Measurements from ENCODE around the gene NRIP1. TPM values are rescaled to one million over a fixed set of nuclear protein-coding genes. Genes with fewer than 3 reads are reported as not detected.

Gene NRIP1
- total and polyA plus RNA-seq, 2 experiments from 2014 or later: 12.5 to 31.2 TPM

- Histone ChIP-seq H3K9me3 (ENCODE audit: low read depth) (no peaks in the 10 kb centered on the region), H3K79me2 (ENCODE audit: insufficient read depth) (peaks cover 6% of the 10 kb centered on the region), H3F3A (ENCODE audit: insufficient read depth) (peaks cover 37% of the 10 kb centered on the region), H3K36me3 (ENCODE audit: low read depth) (no peaks in the 10 kb centered on the region), H3K9me2 (ENCODE audit: insufficient read depth) (no peaks in the 10 kb centered on the region), H2AFZ (no peak overlapping the region), H4K20me1 (ENCODE audit: insufficient read depth) (no peaks in the 10 kb centered on the region), H3K27ac (peak overlapping the region; percentile 67), H3K4me2 (ENCODE audit: unreplicated experiment) (no peak overlapping the region), H3K27me3 (replicated peaks; ENCODE audit: insufficient read depth) (no peaks in the 10 kb centered on the region), H3K9ac (no peak overlapping the region), H3K4me1 (ENCODE audit: insufficient read depth) (peaks cover 43% of the 10 kb centered on the region), H3K4me3 (no peak overlapping the region)
- no peak for TF ChIP-seq EZH2phosphoT487 (IDR thresholded peaks at IDR 0.05; ENCODE audit: insufficient read depth, low read depth)
- TF ChIP-seq EZH2 (IDR thresholded peaks at IDR 0.05; ENCODE audit: insufficient read depth, poor library complexity, severe bottlenecking): no peak
- 78 to 85% methylated on average over 6 of the region's 6 CpGs for WGBS, 2 experiments (ENCODE audit: low coverage in 1 of 2, low lambda C conversion rate in 2 of 2, missing lambda C conversion rate in 2 of 2)
- in situ Hi-C loops (cut with MboI): no loop called here
- no peak for DNase-seq
Observed at GRCh38 chr21:14955936-14956520, 108.8 kb downstream of the NRIP1 start.

GRCh38 chr21:14952916-14953315 lies 111.9 kb downstream of the NRIP1 start:
- Histone ChIP-seq H3K27me3 (replicated peaks; ENCODE audit: insufficient read depth) (no peaks in the 10 kb centered on the region), H3K36me3 (ENCODE audit: low read depth) (no peaks in the 10 kb centered on the region), H3K27ac (no peak overlapping the region), H3K79me2 (ENCODE audit: insufficient read depth) (no peaks in the 10 kb centered on the region), H2AFZ (no peak overlapping the region), H4K20me1 (ENCODE audit: insufficient read depth) (no peaks in the 10 kb centered on the region), H3K4me1 (ENCODE audit: insufficient read depth) (peaks cover 26% of the 10 kb centered on the region), H3K4me2 (ENCODE audit: unreplicated experiment) (no peak overlapping the region), H3K9me2 (ENCODE audit: insufficient read depth) (no peaks in the 10 kb centered on the region), H3K9ac (no peak overlapping the region), H3F3A (ENCODE audit: insufficient read depth) (peaks cover 11% of the 10 kb centered on the region), H3K9me3 (ENCODE audit: low read depth) (no peaks in the 10 kb centered on the region), H3K4me3 (no peak overlapping the region)
- no peak for TF ChIP-seq EZH2phosphoT487 (IDR thresholded peaks at IDR 0.05; ENCODE audit: insufficient read depth, low read depth)
- TF ChIP-seq EZH2 (IDR thresholded peaks at IDR 0.05; ENCODE audit: insufficient read depth, poor library complexity, severe bottlenecking): no peak
- 80 to 85% methylated on average over 4 of the region's 4 CpGs for WGBS, 2 experiments (ENCODE audit: low coverage in 1 of 2, low lambda C conversion rate in 2 of 2, missing lambda C conversion rate in 2 of 2)
- DNase-seq: no peak
- in situ Hi-C loops (cut with MboI): no loop called here

- no peak overlapping the region for H2AFZ ChIP-seq
- no peaks in the 10 kb centered on the region for H3K4me1 ChIP-seq (ENCODE audit: insufficient read depth)
- H3K27me3 ChIP-seq (replicated peaks; ENCODE audit: insufficient read depth): no peaks in the 10 kb centered on the region
- H3K9me3 ChIP-seq (ENCODE audit: low read depth): no peaks in the 10 kb centered on the region
- H3K27ac ChIP-seq: no peak overlapping the region
- H3K79me2 ChIP-seq (ENCODE audit: insufficient read depth): no peaks in the 10 kb centered on the region
- H3K9me2 ChIP-seq (ENCODE audit: insufficient read depth): no peaks in the 10 kb centered on the region
- no peaks in the 10 kb centered on the region for H3K36me3 ChIP-seq (ENCODE audit: low read depth)
- in situ Hi-C loops (cut with MboI): no loop called here
- WGBS, 2 experiments (ENCODE audit: low coverage in 1 of 2, low lambda C conversion rate in 2 of 2, missing lambda C conversion rate in 2 of 2): 94 to 97% methylated on average over 4 of the region's 4 CpGs
- H4K20me1 ChIP-seq (ENCODE audit: insufficient read depth): no peaks in the 10 kb centered on the region
- TF ChIP-seq EZH2 (IDR thresholded peaks at IDR 0.05; ENCODE audit: insufficient read depth, poor library complexity, severe bottlenecking): no peak
- TF ChIP-seq EZH2phosphoT487 (IDR thresholded peaks at IDR 0.05; ENCODE audit: insufficient read depth, low read depth): no peak
- no peak overlapping the region for H3K9ac ChIP-seq
- DNase-seq: no peak
- H3K4me2 ChIP-seq (ENCODE audit: unreplicated experiment): no peak overlapping the region
- H3F3A ChIP-seq (ENCODE audit: insufficient read depth): no peaks in the 10 kb centered on the region
- H3K4me3 ChIP-seq: no peak overlapping the region
Observed at GRCh38 chr21:14949603-14950002, 115.2 kb downstream of the NRIP1 start.

GRCh38 chr21:14947613-14948160 lies 117.1 kb downstream of the NRIP1 start:
- Histone ChIP-seq H3K4me2 (ENCODE audit: unreplicated experiment) (no peak overlapping the region), H3F3A (ENCODE audit: insufficient read depth) (0 out of 2 replicates have a peak, but pooled peaks cover 4% of the 10 kb centered on the region), H4K20me1 (ENCODE audit: insufficient read depth) (no peaks in the 10 kb centered on the region), H3K27ac (no peak overlapping the region), H3K4me1 (ENCODE audit: insufficient read depth) (no peaks in the 10 kb centered on the region), H3K36me3 (ENCODE audit: low read depth) (no peaks in the 10 kb centered on the region), H3K27me3 (replicated peaks; ENCODE audit: insufficient read depth) (no peaks in the 10 kb centered on the region), H3K4me3 (no peak overlapping the region), H3K9ac (no peak overlapping the region), H3K9me2 (ENCODE audit: insufficient read depth) (no peaks in the 10 kb centered on the region), H2AFZ (no peak overlapping the region), H3K79me2 (ENCODE audit: insufficient read depth) (no peaks in the 10 kb centered on the region), H3K9me3 (ENCODE audit: low read depth) (no peaks in the 10 kb centered on the region)
- WGBS, 2 experiments (ENCODE audit: low coverage in 1 of 2, low lambda C conversion rate in 2 of 2, missing lambda C conversion rate in 2 of 2): 60 to 64% methylated on average over 5 of the region's 5 CpGs
- DNase-seq: no peak
- TF ChIP-seq EZH2phosphoT487 (IDR thresholded peaks at IDR 0.05; ENCODE audit: insufficient read depth, low read depth) (no peak), EZH2 (IDR thresholded peaks at IDR 0.05; ENCODE audit: insufficient read depth, poor library complexity, severe bottlenecking) (no peak)
- in situ Hi-C loops (cut with MboI): no loop called here

Data from GM23248 (cell line).